OCI-LY1 (cell line): ENCODE data around the gene ASB15.

Source experiments
- H2AFZ ChIP-seq: fragments of 200-600 bp; sonication (generic), shearing (Covaris generic); 2 replicates; pipeline ENCODE4 v1.6.0; 2014; ENCODE audit warnings: antibody characterized with exemption, mild to moderate bottlenecking, low read length
- H3F3A ChIP-seq: fragments of 200-600 bp; sonication (generic), shearing (Covaris generic); 2 replicates; pipeline ENCODE4 v1.6.0; 2014; ENCODE audit warnings: mild to moderate bottlenecking, antibody characterized with exemption, low read length, moderate library complexity; ENCODE audit not compliant: insufficient read depth
- H3K27ac ChIP-seq: fragments of 200-600 bp; sonication (generic); 2 replicates; pipeline ENCODE4 v1.5.1; 2014; ENCODE audit warnings: low read length, mixed run types, mild to moderate bottlenecking, low read depth; ENCODE audit not compliant: poor library complexity, severe bottlenecking
- H3K27me3 ChIP-seq: fragments of 200-600 bp; sonication (generic); 2 replicates; pipeline ENCODE4 v1.6.0; 2014; ENCODE audit warnings: antibody characterized with exemption, mild to moderate bottlenecking, low read length, moderate library complexity; ENCODE audit not compliant: insufficient read depth
- H3K36me3 ChIP-seq: fragments of 200-600 bp; sonication (generic); 2 replicates; pipeline ENCODE4 v1.6.1; 2014; ENCODE audit warnings: mild to moderate bottlenecking, antibody characterized with exemption, low read length, moderate library complexity, mixed read lengths; ENCODE audit not compliant: insufficient read depth
- H3K4me1 ChIP-seq: fragments of 200-600 bp; sonication (generic); 2 replicates; pipeline ENCODE4 v1.5.1; 2014; ENCODE audit warnings: mild to moderate bottlenecking, low read length, moderate library complexity; ENCODE audit not compliant: insufficient read depth, severe bottlenecking
- H3K4me2 ChIP-seq: fragments of 200-600 bp; sonication (generic), shearing (Covaris generic); 2 replicates; pipeline ENCODE4 v1.6.1; 2014; ENCODE audit warnings: low read length
- H3K4me3 ChIP-seq: fragments of 200-600 bp; sonication (generic); 2 replicates; pipeline ENCODE4 v1.5.1; 2014; ENCODE audit warnings: low read length, low read depth, mild to moderate bottlenecking, mixed read lengths; ENCODE audit not compliant: poor library complexity, severe bottlenecking
- H3K79me2 ChIP-seq: fragments of 200-600 bp; shearing (Covaris generic); 2 replicates; pipeline ENCODE4 v1.6.1; 2016; ENCODE audit warnings: mixed run types, low read length, mixed read lengths; ENCODE audit not compliant: insufficient read depth
- H3K9ac ChIP-seq: fragments of 200-600 bp; sonication (generic), shearing (Covaris generic); 2 replicates; pipeline ENCODE4 v1.6.1; 2014; ENCODE audit warnings: mild to moderate bottlenecking, low read length, mixed read lengths
- H3K9me2 ChIP-seq: fragments of 200-600 bp; sonication (generic), shearing (Covaris generic); 2 replicates; pipeline ENCODE4 v1.6.1; 2014; ENCODE audit warnings: low read depth, mild to moderate bottlenecking, low read length, mixed read lengths
- H3K9me3 ChIP-seq: fragments of 200-600 bp; shearing (Covaris generic); 2 replicates; pipeline ENCODE4 v1.6.1; 2014; ENCODE audit warnings: low read length, mixed read lengths
- H4K20me1 ChIP-seq: fragments of 200-600 bp; sonication (generic), shearing (Covaris generic); 2 replicates; pipeline ENCODE4 v1.6.0; 2016; ENCODE audit warnings: mild to moderate bottlenecking, low read length; ENCODE audit not compliant: insufficient read depth
- EZH2 ChIP-seq: fragments of 200-600 bp; sonication (generic), shearing (Covaris generic); IDR thresholded peaks from 2 replicates; pipeline ENCODE4 v1.8.0; 2017; ENCODE audit warnings: borderline replicate concordance, mixed run types, mild to moderate bottlenecking, antibody characterized with exemption, low read length, moderate library complexity, mixed read lengths
- TF ChIP-seq, protein P1 (sequence below): fragments of 200-600 bp; sonication (generic), shearing (Covaris generic); IDR thresholded peaks from 2 replicates; pipeline ENCODE4 v1.5.1; 2017; ENCODE audit warnings: mild to moderate bottlenecking, antibody characterized with exemption, low read length, moderate library complexity, mixed read lengths

The ASB15 gene

GRCh38 chr7:123657304-123657685, 55.7 kb downstream of the ASB15 start:
- Histone ChIP-seq H3K9ac (no peak overlapping the region), H3K4me2 (no peak overlapping the region), H2AFZ (no peak overlapping the region), H3K4me3 (no peak overlapping the region), H3K9me3 (no peaks in the 10 kb centered on the region), H3K27me3 (no peaks in the 10 kb centered on the region), H3K79me2 (no peaks in the 10 kb centered on the region), H4K20me1 (no peaks in the 10 kb centered on the region), H3F3A (no peaks in the 10 kb centered on the region), H3K27ac (no peak overlapping the region), H3K36me3 (no peaks in the 10 kb centered on the region), H3K4me1 (no peaks in the 10 kb centered on the region), H3K9me2 (no peaks in the 10 kb centered on the region)
- TF ChIP-seq EZH2, result no peak
- TF ChIP-seq, protein P1, sequence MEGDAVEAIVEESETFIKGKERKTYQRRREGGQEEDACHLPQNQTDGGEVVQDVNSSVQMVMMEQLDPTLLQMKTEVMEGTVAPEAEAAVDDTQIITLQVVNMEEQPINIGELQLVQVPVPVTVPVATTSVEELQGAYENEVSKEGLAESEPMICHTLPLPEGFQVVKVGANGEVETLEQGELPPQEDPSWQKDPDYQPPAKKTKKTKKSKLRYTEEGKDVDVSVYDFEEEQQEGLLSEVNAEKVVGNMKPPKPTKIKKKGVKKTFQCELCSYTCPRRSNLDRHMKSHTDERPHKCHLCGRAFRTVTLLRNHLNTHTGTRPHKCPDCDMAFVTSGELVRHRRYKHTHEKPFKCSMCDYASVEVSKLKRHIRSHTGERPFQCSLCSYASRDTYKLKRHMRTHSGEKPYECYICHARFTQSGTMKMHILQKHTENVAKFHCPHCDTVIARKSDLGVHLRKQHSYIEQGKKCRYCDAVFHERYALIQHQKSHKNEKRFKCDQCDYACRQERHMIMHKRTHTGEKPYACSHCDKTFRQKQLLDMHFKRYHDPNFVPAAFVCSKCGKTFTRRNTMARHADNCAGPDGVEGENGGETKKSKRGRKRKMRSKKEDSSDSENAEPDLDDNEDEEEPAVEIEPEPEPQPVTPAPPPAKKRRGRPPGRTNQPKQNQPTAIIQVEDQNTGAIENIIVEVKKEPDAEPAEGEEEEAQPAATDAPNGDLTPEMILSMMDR, result no peak

GRCh38 chr7:123658023-123658422, 56.4 kb downstream of the ASB15 start:
- no peaks in the 10 kb centered on the region for H3K79me2 ChIP-seq
- no peak overlapping the region for H2AFZ ChIP-seq
- no peaks in the 10 kb centered on the region for H3F3A ChIP-seq
- no peaks in the 10 kb centered on the region for H3K27me3 ChIP-seq
- H3K9ac ChIP-seq, result no peak overlapping the region
- H3K27ac ChIP-seq, result no peak overlapping the region
- TF ChIP-seq EZH2, result no peak
- TF ChIP-seq, protein P1, result no peak
- no peaks in the 10 kb centered on the region for H3K9me2 ChIP-seq
- no peak overlapping the region for H3K4me3 ChIP-seq
- no peaks in the 10 kb centered on the region for H3K4me1 ChIP-seq
- H3K36me3 ChIP-seq, result no peaks in the 10 kb centered on the region
- H4K20me1 ChIP-seq, result no peaks in the 10 kb centered on the region
- H3K9me3 ChIP-seq, result no peaks in the 10 kb centered on the region
- H3K4me2 ChIP-seq, result no peak overlapping the region

GRCh38 chr7:123660514-123661354, 59.1 kb downstream of the ASB15 start:
- H3K9me3 ChIP-seq, result no peaks in the 10 kb centered on the region
- no peaks in the 10 kb centered on the region for H3F3A ChIP-seq

More at GRCh38 chr7:123660514-123661354, 59.1 kb downstream of the ASB15 start:
- Histone ChIP-seq H3K27me3 (no peaks in the 10 kb centered on the region), H3K4me1 (no peaks in the 10 kb centered on the region), H3K27ac (no peak overlapping the region), H3K4me2 (no peak overlapping the region), H2AFZ (no peak overlapping the region), H3K9ac (no peak overlapping the region), H3K36me3 (no peaks in the 10 kb centered on the region), H3K4me3 (no peak overlapping the region), H3K79me2 (no peaks in the 10 kb centered on the region), H4K20me1 (no peaks in the 10 kb centered on the region), H3K9me2 (no peaks in the 10 kb centered on the region)
- TF ChIP-seq, protein P1, result no peak
- no peak for TF ChIP-seq EZH2
